GM21528 (cell line): ENCODE results near the gene GDF2.

ENCODE experiments used
- ATAC-seq: cut with Tn5 transposase; IDR thresholded peaks from one replicate; pipeline ENCODE4 v1.9.1; 2021; ENCODE audit warnings: mild to moderate bottlenecking, moderate library complexity; ENCODE audit not compliant: unreplicated experiment, low FRiP score

Gene GDF2

DNA sequence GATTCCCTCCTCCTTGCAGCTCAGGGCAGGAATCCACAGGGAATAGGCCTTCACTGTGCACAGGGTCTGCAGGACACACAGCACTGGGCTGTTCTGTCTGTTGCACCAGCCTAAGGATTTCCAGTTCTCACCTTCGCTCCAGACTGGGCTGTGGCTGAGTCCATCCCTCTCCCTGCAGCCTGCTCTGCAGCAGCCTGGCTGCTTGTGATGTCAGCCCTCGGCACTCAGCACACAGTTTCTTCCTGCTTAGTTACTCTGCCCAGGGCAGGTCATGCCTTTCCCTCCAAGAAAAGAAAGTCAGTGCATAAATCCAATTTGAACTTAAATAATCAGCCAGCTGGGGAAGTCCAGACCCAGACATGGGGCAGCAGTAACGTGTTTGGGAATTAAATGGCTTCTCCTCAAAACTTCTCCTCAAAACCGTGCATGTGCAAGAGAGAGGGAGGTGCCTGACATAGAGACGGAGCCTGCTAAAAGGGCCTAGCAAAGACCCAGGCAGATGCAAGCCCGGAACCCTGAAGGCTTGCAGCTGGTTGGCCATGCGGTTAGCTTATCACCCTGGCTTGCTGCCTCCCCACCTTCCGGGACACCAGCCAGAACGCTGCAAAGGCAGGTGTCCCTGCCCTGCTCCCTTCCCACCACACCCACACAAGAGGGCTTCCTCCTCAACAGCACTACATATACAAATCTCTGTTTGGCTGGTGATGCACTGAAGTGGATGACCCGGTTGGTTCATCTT is 10.9 kb upstream of the GDF2 start:
- no peak for ATAC-seq

DNA sequence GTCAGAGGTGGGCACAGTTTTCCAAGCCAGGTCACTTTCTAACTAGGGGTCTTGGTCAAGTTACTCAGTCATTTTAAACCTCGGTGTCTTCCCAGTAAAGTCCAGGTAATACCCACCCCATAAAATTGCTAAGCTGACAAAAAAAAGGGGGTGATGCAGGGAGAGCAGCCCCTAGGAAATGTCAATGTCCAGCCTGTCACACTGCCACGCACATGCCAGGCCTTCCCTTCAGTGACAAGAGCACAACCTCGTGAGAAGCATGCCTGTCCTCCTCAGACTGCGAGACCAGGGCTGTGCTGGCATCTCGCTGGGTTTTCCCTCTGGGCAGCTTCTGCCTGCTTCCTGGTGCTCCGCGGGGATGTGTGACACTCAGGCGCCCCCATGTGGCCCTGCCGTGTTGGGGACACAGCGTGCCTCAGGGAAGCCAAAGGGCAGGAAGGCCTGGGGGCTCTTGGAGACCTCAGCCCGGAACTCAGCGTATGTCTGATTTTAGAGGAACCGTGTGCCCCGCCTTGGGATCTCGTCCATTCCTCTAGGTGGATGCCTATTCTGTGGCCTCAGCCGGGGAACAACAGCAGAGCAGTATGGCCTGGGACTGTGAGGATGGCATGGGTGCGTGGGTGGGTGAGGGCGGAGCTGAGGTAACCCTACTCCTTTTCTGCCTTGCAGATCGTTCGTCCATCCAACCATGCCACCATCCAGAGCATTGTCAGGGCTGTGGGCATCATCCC is 10.2 kb upstream of the GDF2 start:
- no peak for ATAC-seq

DNA sequence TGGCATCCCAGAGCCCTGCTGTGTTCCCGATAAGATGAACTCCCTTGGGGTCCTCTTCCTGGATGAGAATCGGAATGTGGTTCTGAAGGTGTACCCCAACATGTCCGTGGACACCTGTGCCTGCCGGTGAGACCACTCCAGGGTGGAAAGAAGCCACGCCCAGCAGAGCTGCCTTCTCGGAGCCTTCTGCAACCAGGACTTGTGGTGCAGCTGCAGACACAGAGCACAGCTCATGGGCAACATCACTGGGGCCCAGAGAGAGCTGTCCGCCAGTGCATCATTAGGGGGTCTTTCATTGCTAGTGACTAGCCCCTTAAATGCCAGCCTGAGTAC is 9.6 kb upstream of the GDF2 start:
- no peak for ATAC-seq

DNA sequence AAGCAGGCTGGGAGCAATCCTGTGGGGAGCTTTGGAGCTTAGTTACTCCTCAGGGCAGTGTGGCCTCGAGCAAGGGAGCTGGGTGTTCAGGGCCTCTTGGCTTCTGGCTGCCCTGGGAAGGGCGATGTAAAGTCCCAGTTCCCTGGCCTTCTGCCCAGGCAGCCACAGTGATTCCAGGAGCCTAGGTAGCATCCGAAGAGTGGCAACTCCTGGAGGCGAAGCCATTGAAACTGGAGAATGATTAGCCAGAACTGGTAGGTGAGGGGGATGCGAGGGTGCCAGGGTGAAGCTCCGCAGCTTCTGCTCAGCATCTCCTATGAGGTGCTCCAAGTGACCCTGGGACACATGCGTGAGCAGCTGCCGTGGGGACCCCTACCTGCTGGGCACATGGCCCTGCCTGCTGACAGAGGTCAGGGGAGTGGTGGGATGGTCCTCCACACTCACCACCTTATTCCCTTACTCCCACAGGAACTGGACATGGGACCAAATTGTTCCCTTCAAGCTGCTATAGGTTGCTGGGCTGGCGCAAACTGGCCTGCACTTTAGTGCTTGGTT is 7.8 kb upstream of the GDF2 start:
- ATAC-seq: no peak

DNA sequence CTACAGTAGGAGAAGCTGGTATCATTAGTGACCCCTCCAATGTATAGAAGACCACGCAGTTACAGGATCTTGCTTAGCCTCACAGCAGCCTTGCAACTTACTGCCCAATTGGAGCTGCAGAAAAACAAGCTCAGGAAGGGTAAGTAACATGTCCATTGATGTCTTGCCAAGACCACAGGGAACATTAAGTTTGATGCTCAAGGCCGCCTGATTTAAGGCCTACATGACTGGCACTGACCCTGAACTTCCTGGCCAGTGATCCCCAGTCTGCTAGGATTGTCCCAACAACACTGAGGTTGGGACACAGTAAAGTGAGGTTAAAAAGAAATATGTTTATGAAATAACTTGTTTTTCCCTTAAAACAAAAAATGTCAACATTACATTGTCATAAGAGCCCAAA is 6.8 kb upstream of the GDF2 start:
- no peak for ATAC-seq

DNA sequence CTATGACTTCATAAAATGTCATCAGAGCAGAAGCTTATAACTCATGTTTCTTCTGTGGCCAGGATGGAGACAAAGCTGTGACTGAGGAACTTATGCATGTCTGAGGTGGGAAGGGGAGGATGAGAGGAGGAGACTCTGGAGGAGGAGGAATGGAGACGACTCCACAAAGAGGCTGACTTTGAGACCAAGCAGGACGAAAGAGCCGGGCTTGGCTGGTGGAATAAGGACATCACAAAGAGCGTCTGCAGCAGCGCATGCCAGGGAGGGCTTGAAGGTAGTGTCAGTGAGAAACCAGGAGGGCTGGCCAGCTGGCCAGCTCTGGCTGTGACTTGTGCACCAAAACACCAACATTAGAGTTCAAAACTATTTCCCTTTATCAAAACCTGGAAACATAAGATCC is 6.1 kb upstream of the GDF2 start:
- ATAC-seq: no peak

DNA sequence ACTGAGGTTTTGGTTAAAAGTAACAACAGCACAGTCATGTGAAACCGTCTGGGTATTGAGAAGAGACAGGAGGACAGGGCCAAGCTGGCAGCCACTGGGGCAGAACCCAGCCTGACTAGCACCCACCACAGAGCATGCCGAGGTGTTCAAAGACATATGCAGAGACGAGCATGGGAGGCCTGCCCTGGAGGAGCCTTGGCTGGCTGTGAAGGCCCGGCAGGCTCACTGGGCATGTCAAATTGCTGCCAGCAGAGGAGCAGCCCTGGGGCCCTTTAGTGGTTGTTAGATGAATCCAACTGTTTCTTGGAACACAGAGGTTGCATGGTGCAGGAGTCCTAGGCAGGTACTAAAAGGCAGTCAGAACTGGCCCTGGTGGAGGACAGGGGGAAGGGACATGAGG is 5.0 kb upstream of the GDF2 start:
- no peak for ATAC-seq

DNA sequence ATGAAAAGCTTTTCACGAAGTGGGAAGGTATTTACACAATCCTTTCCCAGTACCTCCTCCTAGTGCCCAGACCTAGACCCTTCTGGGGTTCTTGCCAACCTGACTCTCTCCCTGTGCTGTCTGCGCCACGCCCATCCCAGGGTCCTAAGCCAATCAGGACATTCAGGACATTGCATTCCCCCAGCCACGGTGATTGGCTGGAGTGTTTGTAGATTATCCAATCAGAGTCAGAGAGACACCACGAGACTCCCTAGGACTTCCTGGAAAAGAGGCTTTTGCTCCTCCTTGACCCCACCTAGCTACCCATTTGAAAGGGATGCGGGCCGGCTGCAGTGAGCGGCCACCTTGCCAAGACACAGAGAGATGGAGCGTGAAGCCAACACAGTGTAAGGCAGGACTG is 3.5 kb upstream of the GDF2 start:
- ATAC-seq: no peak

DNA sequence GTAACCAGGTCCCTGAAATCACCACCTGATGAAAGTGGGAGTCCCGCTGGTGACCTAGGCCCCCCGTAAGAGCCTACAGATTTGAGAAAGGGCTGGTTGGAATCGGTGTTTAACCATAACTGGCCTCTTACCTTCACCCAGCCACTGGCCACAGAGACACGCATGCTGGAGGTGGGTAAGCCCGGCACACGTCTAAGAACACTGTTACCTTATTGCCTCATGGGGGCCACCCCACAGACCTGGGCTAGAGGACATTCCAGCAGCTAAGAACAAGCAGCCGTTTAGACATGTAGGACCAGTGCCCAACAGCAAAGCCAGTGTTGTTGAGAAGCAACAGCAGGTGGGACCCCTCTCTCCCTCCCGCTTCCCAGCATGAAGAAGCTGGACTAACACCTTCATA is 2.5 kb upstream of the GDF2 start:
- ATAC-seq: no peak

DNA sequence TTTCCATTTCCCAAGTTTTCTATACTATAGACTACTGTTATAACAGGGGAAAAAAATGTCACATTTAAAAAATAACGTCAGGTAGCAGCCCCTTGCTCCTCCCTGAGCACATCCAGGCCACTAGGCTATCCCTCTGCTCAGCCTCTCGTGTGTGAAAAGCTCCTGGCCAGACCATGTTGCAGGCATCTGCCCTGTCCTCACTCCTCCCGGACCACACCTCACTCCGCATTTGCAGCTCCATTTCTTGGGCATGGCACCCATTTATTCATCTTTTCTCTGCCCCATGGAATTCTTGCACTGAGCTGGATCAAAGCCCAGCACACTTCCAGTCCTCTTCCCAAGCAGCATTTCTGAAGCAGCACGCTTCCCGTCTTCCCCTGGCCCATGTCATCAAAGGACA is 1.4 kb upstream of the GDF2 start:
- no peak for ATAC-seq

DNA sequence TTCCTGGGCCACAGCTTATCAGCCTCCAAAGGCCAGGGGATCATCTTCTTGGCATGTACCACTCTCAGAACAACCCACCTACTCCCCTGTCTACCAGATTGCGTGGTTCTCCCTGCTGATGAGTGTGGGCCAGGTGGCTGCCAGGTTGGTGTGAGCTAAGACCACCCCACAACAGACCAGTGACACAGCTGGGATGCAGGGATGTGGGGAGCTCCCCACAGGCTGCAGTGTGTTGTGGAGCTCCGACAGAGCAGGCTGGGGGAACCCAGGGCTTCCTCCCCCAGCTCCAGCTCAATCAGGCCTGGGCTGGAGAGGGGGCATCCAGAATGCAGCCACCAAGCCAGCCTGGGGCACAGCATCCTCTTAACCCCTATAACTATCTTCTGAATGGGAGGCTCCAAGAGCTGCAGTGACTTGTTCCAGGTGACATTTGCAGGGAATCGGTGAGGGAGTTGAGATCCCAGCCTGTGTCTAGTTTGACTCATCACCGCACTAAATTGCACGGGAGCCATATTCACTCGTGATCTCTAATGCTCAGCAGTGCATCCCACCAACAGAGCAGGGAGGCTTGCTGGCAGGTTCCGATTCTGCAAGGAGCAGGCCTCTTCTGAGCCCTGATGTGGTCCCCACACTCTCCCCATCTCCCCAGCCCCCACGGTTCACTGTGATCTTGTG is 596 bp upstream of the GDF2 start:
- ATAC-seq: no peak

DNA sequence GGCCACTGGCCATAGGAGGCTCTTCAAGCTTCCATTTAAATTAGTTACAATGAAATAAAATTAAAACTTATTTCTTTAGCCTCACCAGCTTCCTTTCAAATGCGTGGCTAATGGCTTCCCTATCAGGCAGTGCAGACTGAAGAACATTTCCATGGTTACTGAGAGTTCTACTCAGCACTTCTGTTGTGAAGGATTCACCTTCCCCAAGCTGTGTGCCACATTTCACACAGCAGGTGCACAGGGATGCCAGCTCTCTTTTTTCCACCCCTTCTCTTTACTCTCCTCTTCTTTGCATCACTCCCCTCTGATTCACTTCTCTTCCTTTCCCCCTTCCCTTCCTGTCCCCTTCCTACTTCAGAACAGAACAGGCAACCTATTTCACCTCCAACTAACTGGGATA is 833 bp downstream of the GDF2 start:
- no peak for ATAC-seq

DNA sequence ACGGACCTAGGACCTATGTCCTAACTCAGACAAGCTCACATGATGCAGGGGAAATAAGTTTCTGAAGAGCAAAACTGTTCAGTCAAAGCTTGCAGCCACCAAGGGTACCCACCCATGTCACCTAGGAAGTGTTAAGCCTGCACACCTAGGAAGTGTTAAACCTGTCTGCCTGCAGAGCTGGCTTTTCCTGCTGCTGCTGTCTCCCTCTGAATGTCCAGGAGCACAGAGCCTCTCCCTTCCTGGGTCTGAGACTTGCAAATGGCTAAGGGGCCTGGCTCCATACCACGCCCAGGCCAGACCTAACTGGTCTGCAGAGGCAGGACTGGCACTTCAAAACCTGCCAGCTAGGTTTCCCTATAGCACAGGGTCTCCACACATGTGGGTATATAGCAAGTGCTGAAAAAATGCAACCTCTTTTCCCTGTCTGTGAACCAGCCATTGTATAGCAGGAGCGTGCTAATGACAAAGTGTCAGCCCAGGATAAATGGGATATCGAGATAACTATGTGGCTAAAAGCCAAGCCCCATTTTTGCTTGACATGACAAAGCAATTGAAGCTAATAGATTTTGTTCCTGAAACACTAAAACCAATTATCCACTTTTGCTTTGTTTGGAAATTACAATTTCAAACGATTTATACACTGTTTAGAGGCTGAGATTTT is 1.5 kb downstream of the GDF2 start:
- no peak for ATAC-seq

DNA sequence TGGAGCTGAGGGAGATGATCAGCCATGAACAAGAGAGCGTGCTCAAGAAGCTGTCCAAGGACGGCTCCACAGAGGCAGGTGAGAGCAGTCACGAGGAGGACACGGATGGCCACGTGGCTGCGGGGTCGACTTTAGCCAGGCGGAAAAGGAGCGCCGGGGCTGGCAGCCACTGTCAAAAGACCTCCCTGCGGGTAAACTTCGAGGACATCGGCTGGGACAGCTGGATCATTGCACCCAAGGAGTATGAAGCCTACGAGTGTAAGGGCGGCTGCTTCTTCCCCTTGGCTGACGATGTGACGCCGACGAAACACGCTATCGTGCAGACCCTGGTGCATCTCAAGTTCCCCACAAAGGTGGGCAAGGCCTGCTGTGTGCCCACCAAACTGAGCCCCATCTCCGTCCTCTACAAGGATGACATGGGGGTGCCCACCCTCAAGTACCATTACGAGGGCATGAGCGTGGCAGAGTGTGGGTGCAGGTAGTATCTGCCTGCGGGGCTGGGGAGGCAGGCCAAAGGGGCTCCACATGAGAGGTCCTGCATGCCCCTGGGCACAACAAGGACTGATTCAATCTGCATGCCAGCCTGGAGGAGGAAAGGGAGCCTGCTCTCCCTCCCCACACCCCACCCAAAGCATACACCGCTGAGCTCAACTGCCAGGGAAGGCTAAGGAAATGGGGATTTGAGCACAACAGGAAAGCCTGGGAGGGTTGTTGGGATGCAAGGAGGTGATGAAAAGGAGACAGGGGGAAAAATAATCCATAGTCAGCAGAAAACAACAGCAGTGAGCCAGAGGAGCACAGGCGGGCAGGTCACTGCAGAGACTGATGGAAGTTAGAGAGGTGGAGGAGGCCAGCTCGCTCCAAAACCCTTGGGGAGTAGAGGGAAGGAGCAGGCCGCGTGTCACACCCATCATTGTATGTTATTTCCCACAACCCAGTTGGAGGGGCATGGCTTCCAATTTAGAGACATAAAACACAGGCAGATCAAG is 3.3 kb downstream of the GDF2 start:
- no peak for ATAC-seq

DNA sequence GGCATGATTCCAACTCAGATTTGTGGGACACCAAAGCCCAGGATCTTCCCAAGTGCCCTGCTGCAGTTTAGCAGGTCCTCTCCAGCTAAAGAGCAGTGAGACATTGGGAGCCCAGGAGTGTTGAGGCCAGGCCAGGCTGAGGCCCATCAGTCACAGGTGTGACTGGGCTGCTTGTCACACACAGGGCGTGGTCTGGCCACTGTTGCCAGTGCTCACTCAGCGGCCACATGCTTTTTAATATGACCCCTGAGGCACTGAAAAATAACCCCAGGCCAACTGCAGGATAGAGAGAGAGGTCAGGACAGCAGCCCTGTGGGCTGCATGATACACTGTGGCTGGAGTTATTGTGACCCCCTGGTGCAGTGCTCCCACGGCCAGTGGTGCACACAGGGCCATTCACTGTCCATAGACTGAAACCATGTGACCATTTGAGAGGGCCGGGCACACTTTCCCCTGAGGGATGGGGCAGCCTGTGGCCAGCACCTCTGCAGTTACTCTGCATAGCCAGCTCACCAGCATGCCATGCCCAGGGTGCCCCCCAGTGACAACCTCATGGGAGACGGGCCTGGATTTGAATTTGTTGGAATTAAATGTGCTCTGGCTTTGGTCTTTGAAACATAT is 4.2 kb downstream of the GDF2 start:
- ATAC-seq: no peak

DNA sequence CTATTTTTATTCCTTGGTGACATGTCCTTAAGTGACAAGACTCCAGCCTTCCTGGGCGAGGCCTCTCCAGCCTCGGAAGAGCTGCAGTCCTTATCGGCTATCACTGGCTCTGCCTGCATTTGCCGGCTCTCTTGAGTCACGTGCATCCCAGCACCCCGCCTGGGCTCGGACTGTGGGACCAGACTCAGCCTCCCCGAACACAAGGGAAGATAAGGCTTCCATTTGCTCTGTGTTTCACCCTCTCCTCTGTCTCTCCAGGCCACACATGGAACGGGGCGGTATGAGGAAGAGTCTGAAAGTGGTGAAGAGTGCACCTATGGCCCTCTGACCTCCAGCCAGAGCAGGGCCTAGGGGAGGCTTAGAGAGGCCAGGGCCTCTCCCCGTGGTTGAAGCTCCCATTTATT is 4.7 kb downstream of the GDF2 start:
- ATAC-seq: no peak

DNA sequence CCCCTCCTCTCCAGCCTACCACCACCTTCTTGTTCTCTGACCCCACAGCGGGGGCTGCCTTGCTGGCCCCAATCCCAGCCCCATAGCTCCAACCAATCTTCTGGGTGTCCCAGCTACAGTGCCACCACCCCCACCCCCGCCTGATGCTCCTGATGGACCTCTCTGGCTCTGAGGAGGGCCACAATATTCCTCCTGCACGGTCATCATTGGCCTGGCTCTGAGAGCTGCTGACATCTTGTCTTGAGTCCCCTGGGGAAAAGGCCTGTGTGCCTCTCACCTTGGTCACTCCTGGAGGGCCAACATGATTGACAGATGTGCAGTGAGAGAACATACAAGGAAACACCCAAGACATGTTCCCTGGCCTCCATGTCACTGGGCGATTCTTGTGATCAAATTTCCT is 7.6 kb downstream of the GDF2 start:
- ATAC-seq: no peak

DNA sequence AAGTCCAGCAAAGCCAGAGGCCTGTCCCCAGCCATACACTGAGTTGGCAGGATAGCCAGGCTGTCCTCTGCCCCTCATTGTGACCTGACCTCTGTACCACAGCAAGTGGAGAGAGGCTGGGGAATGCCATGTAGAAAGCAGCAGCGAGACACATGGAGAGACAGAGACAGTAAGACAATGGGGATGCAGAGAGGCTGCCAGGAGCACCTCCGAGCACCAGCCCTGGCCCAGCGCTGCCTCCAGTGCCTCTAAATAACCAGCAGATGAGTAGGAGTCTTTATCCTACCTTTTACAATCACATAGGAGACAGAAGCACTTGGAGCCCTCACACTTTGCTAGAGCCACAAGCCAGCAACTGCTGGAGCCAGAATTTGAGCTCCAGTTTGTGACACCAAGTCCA is 8.1 kb downstream of the GDF2 start:
- ATAC-seq: no peak

DNA sequence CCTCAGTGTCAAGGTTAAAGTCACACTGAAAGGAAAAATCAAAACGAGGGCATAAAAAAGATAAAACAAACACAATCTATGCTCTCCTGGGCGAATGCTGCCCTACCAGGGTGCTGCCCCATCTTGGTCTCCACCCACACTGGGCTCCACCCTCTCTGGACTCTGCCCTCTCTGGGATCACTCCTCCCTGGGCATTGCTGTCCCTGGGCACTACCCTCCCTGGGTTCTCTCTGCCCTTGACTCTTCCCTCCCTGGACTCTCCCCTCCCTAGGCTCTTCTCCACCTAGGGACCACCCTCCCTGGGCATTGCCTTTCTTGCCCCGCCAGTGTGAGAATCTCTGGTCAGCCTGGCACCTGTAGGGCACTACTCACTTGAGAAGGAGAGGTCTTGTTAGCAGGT is 8.6 kb downstream of the GDF2 start:
- no peak for ATAC-seq

DNA sequence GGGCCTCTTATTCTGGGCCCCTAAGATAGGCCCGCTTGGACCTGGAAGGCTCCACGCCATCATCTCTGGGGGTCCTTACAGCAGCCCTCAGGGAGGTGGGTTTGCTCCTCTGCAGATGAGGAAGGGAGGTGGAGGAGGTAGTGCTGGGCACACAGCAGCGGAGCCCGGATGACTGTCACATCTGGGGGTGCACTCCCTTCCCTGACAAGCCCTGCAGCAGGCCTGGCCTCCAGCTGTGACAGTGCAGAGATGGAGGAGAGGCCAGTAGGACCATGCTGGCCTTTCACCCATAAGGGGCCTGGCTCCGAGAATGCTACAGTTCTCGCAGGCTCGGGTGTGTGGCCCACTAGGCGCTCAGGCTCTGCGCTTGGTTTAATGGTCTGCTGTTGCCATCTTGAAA is 9.2 kb downstream of the GDF2 start:
- no peak for ATAC-seq
